Tibial nerve (tissue), 4 donors: ENCODE results near the gene ORC6. TPM values are rescaled to one million over a fixed set of nuclear protein-coding genes. Genes with fewer than 3 reads are reported as not detected.

Experiments used
- DNase-seq, 2 donors: peaks; one replicate each; pipeline ENCODE4 v3.0.0-alpha.2; 2019; ENCODE audit warnings: low spot score in 2 of 2
- H3K27ac ChIP-seq, 4 donors: fragments of 200-600 bp; sonication (generic) in 3 of 4; one replicate each; pipeline ENCODE4 v1.5.1; 2017 to 2019; ENCODE audit warnings: mild to moderate bottlenecking in 1 of 4
- H3K27me3 ChIP-seq, 2 donors: fragments of 200-600 bp; sonication (generic) in 1 of 2; one replicate each; pipeline versions ENCODE4 v1.5.1 to v1.6.0; 2017 to 2019
- H3K36me3 ChIP-seq, 3 donors: fragments of 200-600 bp; sonication (generic); one replicate each; pipeline ENCODE4 v1.5.1; 2018 to 2019
- H3K4me1 ChIP-seq, 4 donors: fragments of 200-600 bp; sonication (generic) in 3 of 4; one replicate each; pipeline ENCODE4 v1.5.1; 2017 to 2019
- H3K4me3 ChIP-seq, 4 donors: fragments of 200-600 bp; sonication (generic) in 3 of 4; one replicate each; pipeline ENCODE4 v1.5.1; 2017 to 2019; ENCODE audit warnings: mild to moderate bottlenecking in 1 of 4, moderate library complexity in 1 of 4
- H3K9me3 ChIP-seq, 4 donors: fragments of 200-600 bp; sonication (generic) in 3 of 4; one replicate each; pipeline ENCODE4 v1.5.1; 2017 to 2019
- EP300 ChIP-seq, 2 donors: sonication (generic); formaldehyde crosslinking; IDR thresholded peaks; one replicate each; pipeline ENCODE4 v1.6.1; 2017; ENCODE audit warnings: antibody characterized with exemption in 2 of 2, mild to moderate bottlenecking in 1 of 2
- POLR2A ChIP-seq, 2 donors: fragments of 450-650 bp; IDR thresholded peaks; one replicate each; pipeline ENCODE4 v1.6.1; 2017; ENCODE audit warnings: antibody characterized with exemption in 2 of 2, mild to moderate bottlenecking in 2 of 2, moderate library complexity in 2 of 2
- WGBS, 2 donors: methylation state at CpG; one replicate each; pipeline ENCODE4 v1.1.5; 2018; 5-methylcytosine and 5-hydroxymethylcytosine counted together
- total RNA-seq, 4 donors: library from RNA; depleted of rRNA; stranded (reverse); fragments of >200 nt; gene quantifications; one replicate each; pipeline ENCODE4 v1.1.0, GENCODE V29; 2016
- TF ChIP-seq, protein P1 (sequence below), 5 experiments: fragments of 200-600 bp in 3 of 5; fragments of 450-650 bp in 2 of 5; sonication (generic) in 3 of 5; IDR thresholded peaks; one replicate each; pipeline ENCODE4 v1.5.1; 2016 to 2019; ENCODE audit warnings: antibody characterized with exemption in 5 of 5, mild to moderate bottlenecking in 3 of 5, moderate library complexity in 2 of 5

The ORC6 gene
- total RNA-seq, 4 donors from 2014 or later, result 0.42 to 3.6 (median 1.2) TPM

DNA sequence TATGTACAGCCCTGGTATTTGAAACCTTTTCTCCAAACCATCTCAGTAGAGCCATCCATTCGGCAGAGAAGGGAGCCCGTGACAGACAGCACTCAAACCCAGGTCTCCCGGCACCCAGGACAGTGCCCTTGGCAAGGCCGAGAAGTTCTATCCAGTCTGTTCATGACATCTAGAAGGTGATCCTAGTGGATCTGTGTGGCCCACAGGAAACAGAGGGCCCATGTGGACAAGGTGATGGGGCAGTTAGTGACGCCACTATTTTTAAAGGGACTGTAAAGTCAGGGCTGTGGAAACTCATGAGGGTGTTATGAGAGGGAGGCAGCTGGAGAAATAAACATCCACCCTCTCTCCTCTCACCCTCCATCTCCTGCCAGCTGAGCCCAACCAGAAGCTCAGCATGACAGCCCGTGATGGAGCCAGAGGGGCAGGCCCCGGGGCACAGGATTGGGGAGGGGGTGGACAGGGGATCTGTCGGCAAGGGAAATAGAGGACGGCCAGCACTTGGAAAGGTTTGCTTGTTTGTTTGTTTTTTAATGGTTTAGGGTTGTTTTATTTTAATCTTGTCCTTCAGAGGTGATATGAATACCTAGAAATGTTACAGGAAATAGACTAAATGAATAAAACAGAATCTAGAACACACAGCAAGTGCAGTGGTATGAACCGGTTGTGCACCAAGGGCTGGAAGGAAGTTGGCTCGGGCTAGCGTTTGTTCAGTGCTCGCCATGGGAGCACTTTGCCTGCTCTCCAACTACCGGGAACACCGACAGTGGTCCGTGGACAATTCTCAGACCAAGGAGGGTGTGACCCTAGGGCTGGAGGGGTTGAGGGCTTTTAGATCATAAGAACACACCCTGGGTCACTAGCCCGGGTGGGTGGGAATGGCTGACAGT is 41.6 kb downstream of the ORC6 start:
- H3K4me3 ChIP-seq, result no peak overlapping the region
- peaks cover 0 to 3% (median 0%) of the 10 kb centered on the region in 4 donors for H3K9me3 ChIP-seq
- 75 to 76% methylated on average over 16 to 17 of the region's 17 CpGs for whole genome bisulfite sequencing, 2 donors
- H3K4me1 ChIP-seq, result no peaks in the 10 kb centered on the region
- no peak overlapping the region for H3K27ac ChIP-seq
- H3K27me3 ChIP-seq, result no peaks in the 10 kb centered on the region
- no peak for DNase-seq
- no peaks in the 10 kb centered on the region for H3K36me3 ChIP-seq
- TF ChIP-seq, protein P1, sequence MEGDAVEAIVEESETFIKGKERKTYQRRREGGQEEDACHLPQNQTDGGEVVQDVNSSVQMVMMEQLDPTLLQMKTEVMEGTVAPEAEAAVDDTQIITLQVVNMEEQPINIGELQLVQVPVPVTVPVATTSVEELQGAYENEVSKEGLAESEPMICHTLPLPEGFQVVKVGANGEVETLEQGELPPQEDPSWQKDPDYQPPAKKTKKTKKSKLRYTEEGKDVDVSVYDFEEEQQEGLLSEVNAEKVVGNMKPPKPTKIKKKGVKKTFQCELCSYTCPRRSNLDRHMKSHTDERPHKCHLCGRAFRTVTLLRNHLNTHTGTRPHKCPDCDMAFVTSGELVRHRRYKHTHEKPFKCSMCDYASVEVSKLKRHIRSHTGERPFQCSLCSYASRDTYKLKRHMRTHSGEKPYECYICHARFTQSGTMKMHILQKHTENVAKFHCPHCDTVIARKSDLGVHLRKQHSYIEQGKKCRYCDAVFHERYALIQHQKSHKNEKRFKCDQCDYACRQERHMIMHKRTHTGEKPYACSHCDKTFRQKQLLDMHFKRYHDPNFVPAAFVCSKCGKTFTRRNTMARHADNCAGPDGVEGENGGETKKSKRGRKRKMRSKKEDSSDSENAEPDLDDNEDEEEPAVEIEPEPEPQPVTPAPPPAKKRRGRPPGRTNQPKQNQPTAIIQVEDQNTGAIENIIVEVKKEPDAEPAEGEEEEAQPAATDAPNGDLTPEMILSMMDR (IDR thresholded peaks at IDR 0.05), result no peak
- no peak for TF ChIP-seq POLR2A (IDR thresholded peaks at IDR 0.05)
- TF ChIP-seq EP300 (IDR thresholded peaks at IDR 0.05), result no peak

DNA sequence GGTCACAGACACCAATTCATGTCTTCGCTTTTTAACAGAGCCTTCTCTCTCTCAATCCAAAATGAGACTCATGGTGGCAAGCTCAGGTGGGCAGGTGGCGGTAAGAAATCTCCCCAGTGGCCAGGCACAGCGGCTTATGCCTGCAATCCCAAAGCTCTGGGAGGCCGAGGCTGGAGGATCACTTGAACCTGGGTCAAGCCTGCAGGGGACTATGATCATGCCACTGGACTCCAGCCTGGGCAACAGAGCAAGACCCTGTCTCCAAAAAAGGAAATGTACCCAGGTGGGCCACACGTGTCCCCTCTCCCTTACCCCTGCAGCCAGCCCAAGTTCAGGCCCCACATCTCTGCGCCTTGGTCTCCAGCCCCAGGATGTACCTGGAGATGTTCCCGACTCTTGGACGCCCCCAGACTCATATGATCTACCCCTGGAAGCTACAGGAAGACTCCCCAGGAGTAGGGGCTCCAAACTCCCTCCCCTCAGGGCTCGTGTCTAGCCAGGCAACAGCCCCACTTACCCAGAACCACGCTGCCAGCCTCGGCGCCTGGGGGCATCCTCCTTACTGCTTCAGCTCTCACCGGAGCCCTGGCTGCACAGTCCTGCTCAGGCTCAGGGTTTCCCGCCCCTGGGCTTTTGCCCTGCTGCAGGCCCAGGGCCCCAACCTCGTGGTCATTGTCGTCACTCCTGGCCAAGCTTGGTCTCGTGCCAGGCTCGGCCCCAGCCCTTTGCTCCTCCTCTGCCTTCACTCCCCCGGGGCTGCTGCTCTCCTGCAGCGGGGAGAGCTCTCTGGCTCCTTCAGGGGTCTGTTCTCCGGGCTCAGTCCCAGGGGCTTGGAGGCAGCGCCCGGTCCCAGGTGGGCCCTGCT is 42.5 kb downstream of the ORC6 start:
- H3K27ac ChIP-seq, result no peak overlapping the region
- no peaks in the 10 kb centered on the region for H3K27me3 ChIP-seq
- no peak for DNase-seq
- H3K9me3 ChIP-seq, result no peaks in the 10 kb centered on the region
- no peaks in the 10 kb centered on the region for H3K36me3 ChIP-seq
- no peaks in the 10 kb centered on the region for H3K4me1 ChIP-seq
- TF ChIP-seq POLR2A (IDR thresholded peaks at IDR 0.05), result no peak
- no peak overlapping the region for H3K4me3 ChIP-seq
- 70 to 80% methylated on average over 16 to 22 of the region's 23 CpGs for WGBS, 2 donors

DNA sequence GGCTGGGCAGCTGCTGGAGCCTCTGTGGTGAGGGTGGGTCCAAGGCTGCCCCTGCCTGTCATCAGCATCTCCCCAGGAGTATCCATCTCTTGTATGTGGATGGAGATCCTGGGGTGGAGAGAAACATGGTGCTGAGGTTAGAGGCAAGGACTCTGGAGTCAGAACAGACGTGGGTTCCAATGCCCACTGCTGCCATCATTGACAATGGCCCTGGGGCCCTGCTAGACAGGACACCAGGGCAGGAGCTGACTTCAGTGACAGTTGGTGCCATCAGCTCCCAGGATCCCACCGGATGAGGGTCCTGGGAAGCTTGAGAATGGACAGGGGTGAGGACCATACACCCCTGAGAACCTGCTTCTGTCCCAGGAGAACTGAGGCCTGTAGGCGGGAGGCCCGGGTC is 43.1 kb downstream of the ORC6 start:
- Histone ChIP-seq H3K36me3 (no peaks in the 10 kb centered on the region), H3K4me1 (no peaks in the 10 kb centered on the region), H3K4me3 (no peak overlapping the region), H3K27me3 (no peaks in the 10 kb centered on the region), H3K27ac (no peak overlapping the region), H3K9me3 (no peaks in the 10 kb centered on the region)
- TF ChIP-seq, protein P1 (IDR thresholded peaks at IDR 0.05), result no peak
- TF ChIP-seq POLR2A (IDR thresholded peaks at IDR 0.05), result no peak
- no peak for TF ChIP-seq EP300 (IDR thresholded peaks at IDR 0.05)
- DNase-seq, result no peak
- WGBS, 2 donors, result 85 to 87% methylated on average over 4 of the region's 4 CpGs

DNA sequence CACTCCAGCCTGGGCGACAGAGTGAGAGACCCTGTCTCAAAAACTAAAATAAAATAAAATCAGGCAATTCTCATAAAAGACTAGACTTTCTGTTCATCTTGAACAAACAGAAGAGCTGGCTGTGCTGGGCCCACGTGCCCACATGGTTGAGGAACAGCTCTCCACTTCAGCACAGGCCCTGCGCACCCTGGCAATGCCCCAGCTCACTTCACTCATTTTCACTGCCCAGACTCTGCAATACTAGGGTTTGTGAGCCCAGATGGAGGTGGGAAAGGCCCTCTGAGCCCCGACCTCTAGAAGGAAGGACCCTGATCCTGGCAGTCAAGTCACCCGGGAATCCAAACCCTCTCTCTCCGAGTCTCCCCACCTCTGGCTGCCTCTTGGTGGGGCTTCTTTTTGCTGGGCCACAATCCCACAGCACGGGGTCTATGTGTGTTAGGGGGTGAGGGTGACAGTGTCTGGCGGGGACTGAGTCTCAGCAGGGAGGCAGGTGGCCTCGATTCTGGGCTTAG is 43.9 kb downstream of the ORC6 start:
- no peaks in the 10 kb centered on the region for H3K27me3 ChIP-seq
- TF ChIP-seq POLR2A (IDR thresholded peaks at IDR 0.05) (no peak), EP300 (IDR thresholded peaks at IDR 0.05) (no peak)
- TF ChIP-seq, protein P1 (IDR thresholded peaks at IDR 0.05), result no peak
- H3K4me1 ChIP-seq, result no peaks in the 10 kb centered on the region
- no peak overlapping the region for H3K27ac ChIP-seq
- H3K9me3 ChIP-seq, result no peaks in the 10 kb centered on the region
- WGBS, 2 donors, result 80 to 87% methylated on average over 8 to 9 of the region's 9 CpGs
- no peak for DNase-seq
- H3K36me3 ChIP-seq, result no peaks in the 10 kb centered on the region
- no peak overlapping the region for H3K4me3 ChIP-seq

DNA sequence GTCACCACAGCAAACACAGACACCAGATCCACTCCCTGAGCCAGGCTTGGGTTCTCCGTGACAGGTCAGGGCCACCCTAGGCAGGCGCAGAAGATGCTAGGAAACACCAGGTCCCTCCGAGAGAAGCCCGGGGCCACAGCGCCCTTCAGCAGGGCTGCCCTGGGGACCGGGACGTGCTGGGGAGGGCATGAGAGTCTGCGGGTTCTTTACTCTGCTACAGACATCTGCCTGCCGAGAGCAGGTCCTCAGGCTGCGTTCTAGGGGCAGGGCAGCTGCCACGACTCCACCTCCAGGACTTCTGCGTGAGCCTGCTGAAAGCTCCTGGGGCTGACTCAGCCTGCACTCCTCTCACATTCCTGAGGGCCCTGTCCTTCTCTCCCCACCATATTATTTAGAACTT is 47.2 kb downstream of the ORC6 start:
- DNase-seq, result no peak
- WGBS, 2 donors, result 58 to 72% methylated on average over 11 to 12 of the region's 12 CpGs
- no peaks in the 10 kb centered on the region for H3K27me3 ChIP-seq
- H3K27ac ChIP-seq, result no peak overlapping the region
- no peaks in the 10 kb centered on the region for H3K36me3 ChIP-seq
- H3K4me3 ChIP-seq, result no peak overlapping the region
- no peaks in the 10 kb centered on the region for H3K4me1 ChIP-seq
- H3K9me3 ChIP-seq, result no peaks in the 10 kb centered on the region
- no peak for TF ChIP-seq POLR2A (IDR thresholded peaks at IDR 0.05)
- TF ChIP-seq, protein P1 (IDR thresholded peaks at IDR 0.05), result no peak
- TF ChIP-seq EP300 (IDR thresholded peaks at IDR 0.05), result no peak
